Ammon's horn (tissue), 1 donor: ENCODE data around the gene UNC5A.
A peak's percentile ranks its signal among the peaks of the same experiment; 100 is the strongest.

Experiments used
- DNase-seq: peaks from one replicate; pipeline ENCODE4 v3.0.0-alpha.2; 2016; ENCODE audit warnings: low spot score

The UNC5A gene

DNA sequence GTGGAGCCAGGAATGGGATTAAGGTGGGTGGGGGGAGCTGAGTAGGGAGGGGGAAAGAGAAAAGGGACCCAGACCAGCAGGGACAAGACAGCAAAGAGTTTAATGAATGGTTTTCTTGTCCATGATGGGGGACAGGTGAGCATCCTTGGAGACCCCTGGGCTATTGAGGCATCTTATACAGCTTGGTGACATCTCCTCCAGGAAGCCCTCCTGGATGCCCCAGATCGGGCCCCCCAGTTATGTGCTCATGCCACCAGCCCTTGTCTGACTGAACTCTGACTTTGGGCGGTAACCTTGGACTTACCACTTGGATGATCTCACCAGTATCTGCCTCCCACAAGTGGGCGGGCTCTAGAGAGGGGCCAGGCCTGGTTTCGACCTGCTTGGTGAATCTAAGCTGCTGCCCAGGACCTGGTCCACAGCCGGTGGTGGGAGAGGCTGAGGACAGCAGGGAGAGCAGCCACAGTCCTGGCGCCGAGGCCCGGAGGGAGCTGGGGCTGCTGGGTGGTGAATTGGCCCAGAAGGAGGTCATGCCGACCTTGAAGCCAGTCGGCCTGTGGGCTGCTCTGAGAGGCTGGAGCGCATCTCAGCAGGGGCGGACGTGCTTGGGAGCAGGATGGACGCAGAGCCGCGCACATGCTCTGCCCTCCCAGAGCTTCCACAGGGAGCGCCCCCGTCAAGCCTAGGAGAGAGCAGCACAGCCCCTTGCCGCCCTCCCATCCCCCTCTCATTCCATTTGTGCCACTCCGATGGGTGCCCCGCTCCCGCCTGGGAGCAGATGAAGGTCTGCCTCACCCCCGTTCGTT lies 36.2 kb downstream of the UNC5A start:
- no peak for DNase-seq

DNA sequence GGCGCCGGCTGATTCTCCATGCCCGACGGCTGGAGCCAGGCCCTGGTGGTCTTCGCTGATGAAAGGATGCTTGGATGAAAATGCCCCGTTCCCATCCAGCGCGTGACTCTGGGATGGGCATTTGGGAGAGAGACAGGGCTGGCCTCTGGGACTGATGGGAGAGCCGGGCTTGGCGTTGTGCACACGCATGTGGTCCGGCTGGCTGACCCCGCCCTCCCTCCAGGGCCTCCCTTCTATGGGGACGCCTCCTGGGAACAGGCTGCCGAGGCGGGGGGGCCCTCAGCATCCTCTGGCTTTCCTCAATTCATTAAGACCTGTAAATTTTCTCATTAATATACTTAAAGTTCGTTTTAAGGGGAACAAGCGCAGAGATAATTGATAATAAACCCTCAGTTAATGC lies 36.8 kb downstream of the UNC5A start:
- no peak for DNase-seq

DNA sequence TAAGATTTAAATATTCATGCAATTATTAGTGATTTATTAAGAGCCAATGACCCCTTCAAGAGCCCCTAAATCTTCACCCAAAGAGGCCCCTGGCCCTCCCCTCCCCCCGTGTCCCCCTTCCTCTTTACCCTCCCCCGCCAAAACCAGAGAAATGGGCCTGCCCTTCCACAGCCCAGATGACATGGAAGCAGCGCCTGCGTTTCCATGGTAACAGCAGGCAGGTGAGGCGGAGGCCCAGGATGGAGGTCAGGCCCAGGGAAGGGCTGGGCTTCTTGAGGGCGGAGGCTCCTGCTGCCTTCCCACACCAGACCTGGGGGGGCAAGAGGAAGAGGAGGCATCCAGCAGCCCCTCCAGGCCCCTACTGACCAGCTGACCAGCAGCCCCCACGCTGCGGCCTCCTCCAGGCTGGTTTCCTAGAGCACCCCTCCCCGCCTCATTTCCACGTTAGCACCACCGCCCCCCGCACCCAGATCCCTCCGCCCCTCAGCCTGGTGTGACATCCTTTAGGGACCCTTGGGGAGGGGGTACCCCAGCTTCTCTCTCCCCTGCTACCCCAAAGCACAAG lies 37.4 kb downstream of the UNC5A start:
- DNase-seq: no peak

DNA sequence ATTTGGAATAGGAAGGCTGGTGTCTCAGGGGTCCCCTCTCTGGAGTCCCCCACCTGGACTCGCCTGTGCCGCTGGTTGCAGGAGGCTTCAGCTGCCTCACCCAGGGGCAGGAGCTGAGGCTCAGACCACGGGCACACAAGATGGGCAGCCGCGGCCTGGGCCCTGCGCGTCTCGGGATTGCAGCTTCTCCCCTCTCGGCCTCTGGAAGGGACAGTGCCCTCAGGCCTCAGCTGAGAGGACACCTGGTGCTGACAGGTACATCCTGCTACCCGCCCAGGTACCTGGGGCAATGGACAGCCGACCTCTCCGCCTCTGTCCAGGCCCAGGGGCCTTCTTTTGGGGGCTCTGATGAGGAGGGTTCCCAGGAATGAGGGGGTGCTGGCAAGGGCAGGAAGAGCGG lies 38.3 kb downstream of the UNC5A start:
- no peak for DNase-seq

DNA sequence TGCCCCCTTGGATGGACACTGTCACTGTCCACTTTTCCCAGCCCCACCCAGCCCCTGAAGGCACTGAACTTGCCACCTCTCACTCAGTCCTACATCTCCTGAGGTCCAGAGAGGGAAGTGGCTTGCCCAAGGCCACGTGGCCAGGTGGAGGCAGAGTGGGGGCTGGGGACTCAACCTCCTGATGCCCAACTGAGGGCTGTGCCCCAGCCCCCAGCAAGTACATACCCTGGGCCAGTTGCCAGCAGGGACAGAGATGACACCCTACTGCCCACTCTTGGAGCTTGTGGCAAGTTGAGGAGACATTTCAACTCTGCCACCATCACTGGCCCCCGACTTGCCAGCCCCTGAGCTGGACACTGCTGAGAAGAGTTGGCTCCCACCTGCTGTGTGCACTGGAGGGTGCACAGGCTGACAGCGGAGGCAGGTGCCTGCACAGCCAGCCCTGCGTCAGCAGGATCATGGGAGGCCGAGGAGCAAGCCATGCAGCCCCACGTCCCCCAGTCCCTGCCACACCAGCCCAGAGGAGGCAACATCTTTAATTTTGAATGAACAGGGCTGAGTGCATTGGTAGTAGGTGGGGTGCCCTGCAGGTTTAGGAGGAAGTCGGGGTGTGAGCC lies 39.4 kb downstream of the UNC5A start:
- no peak for DNase-seq

DNA sequence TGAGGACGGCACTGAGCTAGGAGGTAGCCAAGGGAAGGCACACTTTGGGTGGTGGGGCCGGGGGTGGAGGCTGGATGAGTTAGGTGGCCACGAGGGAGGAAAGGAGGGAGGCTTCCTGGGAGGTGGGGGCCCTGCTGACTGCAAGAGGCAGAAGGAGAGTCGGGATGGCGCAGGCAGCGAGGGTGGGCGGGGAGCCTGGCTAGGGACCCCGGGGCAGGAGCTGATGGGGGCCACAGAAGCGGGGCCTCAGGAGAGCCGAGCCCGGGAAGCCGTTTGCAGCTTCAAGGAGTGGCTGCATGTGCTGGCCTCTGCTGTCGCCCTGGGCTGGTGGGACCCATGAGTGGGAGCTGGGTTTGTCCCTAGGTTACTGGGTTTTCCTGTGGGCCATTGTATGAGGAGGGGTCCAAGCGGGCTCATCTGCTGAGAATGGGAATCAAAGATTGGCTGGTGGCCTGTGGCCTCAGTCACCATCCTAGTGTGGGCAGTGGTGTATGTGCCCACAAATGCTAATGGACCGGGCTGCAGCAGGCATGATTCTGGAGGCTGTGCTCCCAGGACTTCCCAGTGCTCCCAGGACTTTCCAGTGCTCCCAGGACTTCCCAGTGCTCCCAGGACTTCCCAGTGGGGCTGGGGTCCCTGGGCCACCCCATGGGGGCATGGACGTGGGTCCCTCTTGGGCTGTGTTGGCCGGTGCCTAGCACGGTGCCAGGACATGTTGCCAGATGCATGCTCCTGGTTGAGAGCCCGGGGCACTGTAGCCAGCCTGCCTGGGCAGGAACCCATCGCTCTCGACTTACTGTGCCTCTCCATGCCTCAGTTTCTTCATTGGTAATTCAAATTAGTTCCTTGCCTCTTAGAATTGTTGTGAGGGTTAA lies 40.2 kb downstream of the UNC5A start:
- DNase-seq: no peak

DNA sequence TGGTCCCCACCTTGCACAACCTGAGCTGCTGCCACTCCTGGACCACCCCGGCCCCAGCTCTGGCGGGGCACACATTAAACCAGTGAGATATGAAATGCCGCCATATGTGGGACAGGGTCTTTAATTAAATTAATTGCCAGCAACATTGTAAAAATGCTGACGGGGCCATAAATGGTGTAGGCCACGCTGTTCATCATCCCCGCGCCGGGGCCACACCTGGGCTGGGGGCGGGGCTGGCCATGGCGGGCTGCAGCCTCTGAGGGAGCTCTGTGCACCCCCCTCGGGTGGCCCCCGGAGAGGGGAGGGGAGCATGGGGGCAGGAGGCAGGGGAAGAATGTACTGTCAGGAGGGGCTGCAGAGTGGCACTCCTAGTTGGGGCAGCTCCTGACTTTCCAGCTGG lies 41.0 kb downstream of the UNC5A start:
- DNase-seq: no peak

DNA sequence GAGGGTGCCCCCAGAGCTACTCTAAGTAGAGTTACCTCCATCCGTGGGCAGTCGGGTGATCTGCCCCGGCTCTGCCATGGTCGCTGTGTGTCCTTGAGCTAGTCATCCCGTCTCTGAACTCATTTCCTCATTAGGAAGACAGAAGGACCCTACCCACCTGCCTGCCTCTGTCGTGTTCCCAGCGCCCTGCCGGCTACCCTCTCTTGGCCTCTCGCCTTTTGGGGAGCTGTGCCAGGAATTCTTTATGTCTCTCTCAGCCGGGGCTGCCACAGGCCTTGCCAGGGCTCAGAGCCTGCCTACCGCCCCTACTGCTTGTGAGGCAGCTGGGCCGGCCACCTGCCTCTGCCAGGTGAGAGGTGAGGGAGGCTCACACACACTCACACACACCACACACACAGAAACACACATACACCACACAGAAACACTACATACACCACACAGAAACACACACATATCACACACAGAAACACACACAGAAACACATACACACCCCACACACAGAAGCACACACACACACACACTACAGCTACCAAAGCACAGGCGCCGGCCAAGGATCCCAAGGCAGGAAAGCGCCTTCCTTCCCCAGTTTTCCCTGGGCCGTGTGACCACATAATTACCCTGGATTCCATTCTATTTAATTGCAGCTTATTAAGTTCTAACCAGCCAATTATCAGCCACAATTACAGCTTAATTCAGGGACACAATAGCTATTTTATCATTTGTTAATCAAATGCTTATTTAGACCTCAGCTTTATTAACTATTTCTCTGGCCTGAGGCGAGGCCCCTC lies 41.7 kb downstream of the UNC5A start:
- DNase-seq: no peak

DNA sequence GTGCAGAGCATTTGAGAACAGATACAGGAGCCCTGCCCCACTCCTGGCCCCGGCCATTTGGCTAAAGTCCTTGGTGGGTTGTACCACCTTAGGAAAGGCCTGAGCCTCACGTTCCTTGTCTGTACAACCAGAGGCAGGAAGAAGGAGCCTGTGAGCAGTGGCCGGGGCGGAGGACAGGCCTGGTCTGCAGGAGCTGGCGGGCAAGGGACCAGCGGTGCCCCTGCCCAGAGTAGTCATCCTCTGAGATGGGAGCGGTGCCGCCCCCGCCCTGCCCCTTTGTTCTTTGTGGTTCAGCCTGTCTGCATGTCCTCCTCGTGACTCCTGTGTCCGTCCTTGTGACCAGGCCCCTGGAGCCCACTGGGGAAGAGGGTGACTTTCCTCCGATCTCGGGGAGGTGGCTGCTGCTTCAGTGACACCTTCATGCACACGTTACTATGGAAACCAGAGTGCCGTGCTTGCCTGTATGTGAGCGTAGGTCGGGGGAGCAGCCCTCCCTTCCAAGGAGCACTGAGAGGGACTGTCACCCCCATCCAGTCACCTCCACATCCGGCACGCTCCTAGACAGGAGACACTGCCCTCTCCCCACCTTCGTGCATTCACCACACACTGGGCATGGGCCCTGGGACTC lies 42.9 kb downstream of the UNC5A start:
- no peak for DNase-seq

DNA sequence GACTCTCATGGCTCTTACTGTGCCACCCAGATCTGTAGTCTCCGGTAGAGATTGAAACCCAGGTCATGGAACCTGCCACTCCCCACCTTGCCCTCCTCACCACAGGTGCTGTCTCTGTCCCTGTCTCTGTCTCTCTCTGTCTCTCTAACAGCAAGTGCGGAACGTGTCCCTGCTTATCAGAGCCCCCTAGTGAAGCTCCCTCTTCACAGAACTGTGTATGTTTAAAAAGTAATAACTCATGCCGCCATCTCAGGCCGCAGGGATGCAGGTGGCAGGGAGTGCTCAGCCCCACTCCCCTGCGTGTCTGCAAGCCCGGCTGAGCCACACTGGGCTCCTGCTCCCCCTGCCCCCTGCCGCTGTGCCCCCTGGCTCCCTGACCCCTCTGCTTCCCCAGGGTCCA lies 43.8 kb downstream of the UNC5A start:
- no peak for DNase-seq

DNA sequence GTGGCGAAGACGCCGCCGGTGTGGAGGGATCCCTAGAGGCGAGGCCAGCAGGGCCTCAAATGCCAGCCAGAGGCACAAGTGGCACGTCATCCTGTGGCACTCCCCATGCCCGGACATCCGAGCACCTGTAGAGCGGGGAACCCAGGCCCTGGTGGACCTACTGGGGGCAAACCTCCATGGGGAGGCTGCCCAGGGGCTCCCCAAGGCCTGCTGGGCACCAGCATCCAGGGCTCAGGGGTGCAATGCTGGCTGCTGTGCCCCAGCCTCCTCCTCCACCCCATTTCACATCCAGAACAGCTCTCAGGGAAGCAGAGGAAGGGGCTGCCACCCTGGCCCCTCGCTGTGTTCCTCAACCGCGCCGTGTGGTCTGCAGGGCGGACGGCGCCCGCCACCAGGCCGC lies 45.2 kb downstream of the UNC5A start:
- DNase-seq: no peak

DNA sequence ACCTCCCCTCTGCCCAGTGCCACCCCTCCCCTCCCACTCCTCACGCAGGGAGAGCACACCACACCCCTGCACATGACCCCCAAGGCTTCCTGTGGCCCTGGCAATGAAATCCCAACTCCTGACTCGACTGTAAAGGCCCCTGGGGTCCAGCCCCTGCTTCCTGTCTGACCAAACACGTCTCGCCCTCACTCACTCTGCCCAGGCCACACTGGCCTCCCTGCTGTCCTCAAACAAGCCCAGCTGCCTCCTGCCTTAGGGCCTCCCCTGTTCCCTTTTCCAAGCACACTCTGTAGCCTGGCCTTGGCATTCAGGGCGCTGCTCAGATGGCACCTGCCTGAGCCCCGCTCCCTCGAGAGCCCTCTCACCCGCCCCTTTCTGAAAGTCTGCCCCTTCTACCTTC lies 46.4 kb downstream of the UNC5A start:
- no peak for DNase-seq

DNA sequence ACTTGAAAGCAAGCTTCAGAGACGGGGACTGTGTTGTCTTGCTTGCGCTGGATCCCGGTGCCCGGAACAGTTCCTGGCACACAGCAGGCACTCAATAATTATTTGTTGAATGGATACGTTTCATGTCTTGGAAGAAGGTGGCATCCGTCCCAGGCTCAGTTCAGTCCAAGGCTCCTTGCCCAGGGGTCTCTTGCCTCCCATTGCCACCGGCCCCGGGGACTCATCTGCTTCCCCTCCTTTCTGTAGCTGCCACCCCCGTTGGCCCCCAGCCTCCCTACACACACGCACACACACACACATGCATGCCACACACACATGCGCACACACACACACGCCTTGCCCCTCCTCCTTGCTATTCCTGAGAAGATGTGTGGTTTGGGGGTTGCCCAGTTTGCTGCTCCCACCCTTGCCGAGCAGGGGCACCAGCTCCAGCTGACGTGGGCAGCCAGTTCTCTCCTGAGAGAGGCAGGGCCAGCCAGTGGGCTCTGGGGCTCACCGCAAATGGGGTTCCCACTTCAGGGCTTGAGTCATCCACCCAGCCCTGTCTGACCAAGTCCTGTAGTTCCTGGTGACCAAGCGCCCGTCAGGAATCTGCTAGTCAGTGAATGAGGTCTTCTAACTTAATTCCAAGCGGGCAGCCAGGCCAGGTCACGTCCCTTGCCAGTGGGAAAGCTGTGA lies 47.0 kb downstream of the UNC5A start:
- peak; percentile 31 for DNase-seq

DNA sequence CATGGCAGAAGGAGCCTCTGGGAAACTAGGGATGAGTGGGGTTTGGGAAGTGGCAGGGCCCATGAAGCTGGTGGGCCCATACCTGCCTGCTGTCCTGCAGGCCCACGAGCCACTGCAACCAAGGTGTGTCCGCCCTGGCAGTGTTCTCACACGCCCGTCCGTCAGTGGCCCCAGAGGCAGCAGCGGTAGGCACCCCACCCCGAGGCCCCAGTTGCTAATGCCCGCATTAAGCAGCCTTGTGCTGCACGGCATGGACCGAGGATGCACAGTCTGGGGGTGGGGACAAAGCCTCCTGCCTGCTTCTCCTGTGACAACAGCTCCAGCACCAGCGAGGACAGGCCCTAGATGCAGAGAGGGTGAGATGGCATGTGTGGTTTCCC lies 47.5 kb downstream of the UNC5A start:
- no peak for DNase-seq

DNA sequence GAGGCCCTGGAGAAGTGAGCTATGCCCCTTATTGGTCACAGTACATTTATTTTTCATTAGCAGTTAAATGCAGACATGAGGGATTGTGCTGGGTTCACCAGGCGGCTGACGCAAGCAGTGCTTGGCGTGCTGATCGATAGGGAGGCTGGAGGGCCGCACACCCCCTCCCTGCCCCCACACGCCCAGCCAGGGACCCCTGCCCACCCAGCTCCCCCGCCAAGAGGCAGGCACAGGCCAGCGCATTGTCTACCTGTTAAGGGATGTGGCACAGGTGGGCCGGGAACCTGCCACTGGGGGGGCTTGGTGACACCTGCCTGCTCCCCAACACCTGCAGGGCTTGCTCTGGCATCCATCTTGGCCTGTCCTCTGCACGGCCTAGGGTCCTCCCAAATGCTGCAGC lies 49.6 kb downstream of the UNC5A start:
- DNase-seq: no peak

DNA sequence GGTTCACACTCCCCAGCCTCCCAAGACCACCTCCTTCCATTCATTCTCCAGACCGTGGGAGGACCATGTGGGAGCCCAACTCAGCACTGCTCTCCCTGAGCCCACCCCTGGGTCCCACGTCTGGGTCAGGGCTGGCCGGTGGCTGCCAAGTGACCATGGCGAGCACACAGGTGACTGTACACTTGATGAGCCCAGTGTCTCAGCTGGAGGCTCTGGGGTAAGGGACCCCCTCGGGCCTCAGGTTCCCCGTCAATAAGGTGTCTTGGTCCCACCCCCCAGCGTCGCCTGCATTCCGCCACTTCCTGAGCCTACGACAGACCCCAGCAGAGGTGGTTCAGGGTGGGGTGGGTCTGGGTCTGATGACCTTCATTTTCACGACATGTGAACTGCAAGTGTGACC lies 50.0 kb downstream of the UNC5A start:
- no peak for DNase-seq

DNA sequence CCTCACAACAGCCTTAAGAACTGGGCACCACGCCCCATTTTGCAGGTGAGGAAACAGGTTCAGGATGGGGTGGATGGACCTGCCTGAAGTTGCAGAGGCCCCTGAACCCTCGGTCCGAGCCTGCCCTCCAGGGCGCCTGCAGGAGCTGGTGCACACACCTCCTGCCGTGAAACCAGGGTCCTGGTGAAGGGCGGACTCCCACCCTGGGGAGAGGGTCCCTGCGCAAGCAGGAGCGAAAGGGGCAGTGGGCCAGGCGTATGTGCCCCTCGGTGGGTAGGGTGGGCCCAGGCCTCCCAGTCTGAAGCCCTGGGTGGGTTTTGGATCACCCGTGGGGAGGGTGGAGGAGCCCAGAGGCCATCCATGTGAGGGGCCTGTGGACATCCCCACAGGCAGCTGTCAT lies 50.9 kb downstream of the UNC5A start:
- DNase-seq: no peak

DNA sequence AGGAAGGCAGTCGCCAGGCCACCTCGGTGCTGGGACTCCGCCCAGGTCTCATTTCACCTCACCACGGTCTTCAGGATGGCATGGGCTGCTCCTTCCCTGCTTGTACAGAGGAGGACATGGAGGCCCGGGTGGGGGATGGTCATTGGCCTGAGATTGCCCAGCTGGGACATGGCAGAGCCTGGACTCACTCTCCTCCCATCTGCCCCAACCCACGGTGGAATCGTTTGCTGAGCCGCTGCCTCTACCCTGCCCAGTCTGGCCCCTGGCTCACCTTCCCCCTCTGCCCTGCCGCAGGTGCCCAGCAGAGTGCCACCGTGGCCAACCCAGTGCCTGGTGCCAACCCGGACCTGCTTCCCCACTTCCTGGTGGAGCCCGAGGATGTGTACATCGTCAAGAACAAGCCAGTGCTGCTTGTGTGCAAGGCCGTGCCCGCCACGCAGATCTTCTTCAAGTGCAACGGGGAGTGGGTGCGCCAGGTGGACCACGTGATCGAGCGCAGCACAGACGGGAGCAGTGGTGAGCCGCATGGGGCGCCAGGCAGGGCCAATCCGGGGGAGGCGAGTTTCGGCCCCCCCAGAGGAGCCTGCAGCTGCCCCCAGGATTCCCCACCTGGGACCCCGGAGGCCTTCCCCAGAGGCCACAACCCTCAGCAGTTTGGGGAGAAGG lies 52.1 kb downstream of the UNC5A start:
- no peak for DNase-seq

DNA sequence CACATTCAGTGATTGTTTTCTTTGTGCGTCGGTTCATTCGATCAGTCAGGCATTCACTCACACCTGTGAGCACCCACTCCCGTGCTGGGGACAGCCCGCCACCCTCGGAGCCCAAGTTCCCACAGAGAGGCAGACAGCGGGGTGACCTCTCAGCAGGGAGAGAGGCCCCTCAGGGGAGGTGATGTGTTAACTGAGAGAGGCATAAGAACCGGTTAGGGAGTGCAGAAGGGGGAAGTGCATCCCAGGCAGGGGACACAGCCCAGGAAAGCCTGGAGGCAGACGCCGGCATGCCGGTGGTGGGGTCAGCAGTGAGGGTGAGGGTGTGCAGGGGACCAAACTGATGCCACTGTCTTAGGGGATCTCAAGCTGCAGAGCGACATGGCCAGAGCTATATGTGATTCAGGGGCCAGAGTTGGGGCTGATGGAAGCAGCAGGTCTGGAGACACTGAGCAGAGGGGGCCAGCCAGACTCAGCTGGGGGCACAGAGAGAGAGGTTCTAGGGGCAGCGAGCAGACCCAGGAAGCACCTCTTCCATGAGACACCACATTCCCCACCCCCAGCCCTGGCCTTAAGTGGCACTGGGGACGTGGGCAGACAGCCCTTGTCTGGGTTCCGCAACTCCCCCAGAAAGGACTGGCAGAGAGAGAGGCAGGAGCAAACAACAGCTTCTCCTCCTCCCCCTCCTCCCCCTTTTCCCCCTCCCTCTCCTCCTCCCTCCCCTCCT lies 52.8 kb downstream of the UNC5A start:
- DNase-seq: peak; percentile 27

DNA sequence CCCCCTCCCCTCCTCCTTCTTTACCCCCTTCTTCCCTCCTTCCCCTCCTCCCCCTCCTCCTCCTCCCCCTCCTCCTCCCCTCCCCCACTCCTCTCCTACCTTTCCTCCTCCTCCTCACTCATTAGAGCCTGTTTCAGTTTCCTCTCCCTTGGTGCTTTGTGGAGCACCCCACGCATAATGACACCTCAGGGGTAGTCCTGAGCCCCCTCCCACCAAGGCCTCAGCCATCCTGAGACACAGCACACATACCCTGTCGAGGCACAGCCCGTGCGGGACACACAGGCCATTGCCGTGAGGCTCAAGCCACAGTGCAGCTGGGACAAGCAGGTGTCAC lies 53.4 kb downstream of the UNC5A start:
- DNase-seq: no peak
